Posterior cingulate gyrus (tissue), 11 donors: ENCODE data around the gene TTC17.
"Not testable (repeated sequence)": the region's sequence is repeated elsewhere in the genome, so short reads cannot be mapped to it uniquely, and the experiment has no call there.

ENCODE experiments used
- DNase-seq, 10 donors: peaks; one replicate each; pipeline versions ENCODE4 v3.0.0 to v3.0.0-alpha.2; 2020 to 2021; ENCODE audit warnings: mixed read lengths in 3 of 10
- intact Hi-C: fragments of 100-400 bp; cut with DNase I; formaldehyde crosslinking; loops from one replicate; pipeline ENCODE4 v1.15.1; 2023

TTC17 gene

GRCh38 chr11:43440486-43440885 lies 81.8 kb downstream of the TTC17 start:
- intact Hi-C loops, result no loop called here
- DNase-seq, result no peak

DNA sequence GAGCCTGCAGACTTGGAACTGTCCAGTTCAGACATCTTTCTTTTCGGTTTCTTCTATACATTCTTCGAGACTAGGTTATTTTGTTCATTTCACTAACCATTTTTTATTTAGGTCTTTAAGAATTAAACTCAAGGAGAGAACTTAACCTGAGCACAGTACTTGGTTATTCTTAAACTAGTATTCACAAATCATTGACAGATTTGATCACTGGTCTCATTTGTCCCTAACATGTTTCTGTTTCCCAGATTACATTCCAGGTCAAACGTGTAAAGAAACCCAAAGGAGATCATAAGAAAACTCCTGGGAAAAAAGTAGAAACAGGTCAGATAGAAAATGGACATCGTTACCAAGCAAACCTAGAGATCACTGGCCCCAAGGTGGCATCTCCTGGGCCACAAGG lies 85.1 kb downstream of the TTC17 start:
- intact Hi-C loops, result no loop called here
- no peak for DNase-seq

- intact Hi-C loops, result no loop called here
- no peak for DNase-seq
These were observed 88.4 kb downstream of the TTC17 start for GRCh38 chr11:43447151-43447550.

DNA sequence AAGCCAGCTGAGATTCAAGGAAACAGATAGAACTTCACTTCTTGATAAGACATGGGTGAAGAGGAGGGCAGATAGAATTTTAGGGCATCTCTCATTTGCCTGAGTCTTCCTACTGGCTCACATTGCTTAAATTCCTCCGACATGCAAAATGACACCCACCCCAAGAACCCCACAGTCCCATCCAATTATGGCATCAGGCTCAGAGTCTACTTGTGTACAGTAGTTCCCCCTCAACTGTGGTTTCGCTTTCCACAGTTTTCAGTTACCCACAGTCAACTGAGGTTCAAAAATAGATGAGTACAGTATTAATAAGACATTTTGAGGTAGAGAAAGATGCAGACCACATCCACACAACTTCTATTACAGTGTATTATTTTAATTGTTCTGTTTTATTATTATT lies 99.8 kb downstream of the TTC17 start:
- intact Hi-C loops, result no loop called here
- no peak for DNase-seq

DNA sequence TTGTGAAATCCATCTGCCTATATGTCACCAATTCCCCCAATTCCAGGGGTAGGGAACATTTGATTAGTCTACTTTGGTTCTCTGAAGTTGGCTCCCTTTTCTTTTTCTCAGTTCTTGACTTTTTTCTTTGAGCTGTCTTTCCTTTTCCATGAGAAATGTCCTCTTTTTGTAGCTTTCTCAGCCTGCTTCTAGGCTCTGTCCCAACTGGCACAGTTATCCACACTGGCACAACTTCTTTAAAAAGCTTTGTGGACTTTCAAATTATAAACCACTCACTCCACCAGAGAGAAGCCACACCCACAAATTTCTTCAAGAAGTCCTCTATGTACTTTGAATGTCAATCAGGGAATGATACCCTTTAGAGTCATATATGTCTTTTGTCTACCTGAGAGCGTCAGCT lies 100.5 kb downstream of the TTC17 start:
- intact Hi-C loops, result no loop called here
- no peak for DNase-seq

DNA sequence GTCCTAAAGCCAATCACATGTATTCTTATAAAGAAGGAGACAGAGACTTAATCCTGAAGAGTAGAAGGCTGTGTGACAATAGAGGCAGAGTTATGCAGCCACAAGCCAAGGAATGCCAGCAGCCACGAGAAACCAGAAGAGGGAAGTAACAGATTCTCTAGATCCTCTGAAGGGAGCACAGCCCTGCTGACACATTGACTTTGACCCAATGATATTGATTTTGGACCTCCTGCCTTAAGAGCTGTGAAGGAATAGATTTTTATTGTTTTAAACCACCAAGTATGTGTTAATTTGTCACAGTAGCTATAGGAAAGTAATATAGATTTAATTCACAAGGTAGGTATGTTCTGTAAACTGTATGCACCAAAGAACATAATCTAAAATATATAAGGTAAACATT lies 103.6 kb downstream of the TTC17 start:
- DNase-seq, result no peak
- intact Hi-C loops, result no loop called here

DNA sequence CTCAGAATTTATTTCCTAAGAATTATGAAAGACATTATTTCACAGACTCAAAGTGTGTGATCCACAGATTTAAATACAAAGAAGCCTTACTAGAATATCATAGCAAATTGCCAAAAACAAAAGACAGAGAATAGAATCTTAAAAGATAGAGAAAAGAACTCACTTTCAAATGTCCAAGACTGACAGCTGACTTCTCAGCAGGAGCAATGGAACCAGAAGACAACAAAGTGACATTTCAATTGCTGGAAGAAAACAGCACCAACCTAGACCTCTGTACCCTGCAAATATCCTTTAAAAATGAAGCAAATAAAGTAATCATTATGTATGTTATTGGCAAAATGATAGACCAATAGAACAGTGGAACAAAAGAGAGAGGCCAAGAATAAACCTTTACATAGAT lies 109.2 kb downstream of the TTC17 start:
- no peak for DNase-seq
- intact Hi-C loops, result no loop called here

GRCh38 chr11:43477491-43477890 lies 118.8 kb downstream of the TTC17 start:
- intact Hi-C loops, DNase-seq: not testable (repeated sequence)

DNA sequence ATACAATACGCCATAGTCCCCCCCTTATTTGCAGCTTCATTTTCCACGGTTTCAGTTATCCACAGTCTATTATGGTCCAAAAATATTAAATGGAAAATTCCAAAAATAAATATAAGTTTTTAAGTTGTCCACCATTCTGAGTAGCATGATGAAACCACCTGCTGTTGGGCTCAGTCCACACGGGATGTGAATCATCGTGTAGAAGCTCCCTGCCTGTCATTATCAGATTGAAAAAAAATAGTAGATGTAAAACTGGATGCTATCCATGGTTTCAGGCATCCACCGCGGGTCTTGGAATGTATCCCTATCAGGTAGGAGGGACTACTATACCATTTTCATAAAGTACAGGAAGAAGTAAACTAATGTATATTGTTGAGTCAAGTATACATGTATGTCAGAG lies 127.4 kb downstream of the TTC17 start:
- intact Hi-C loops, result no loop called here
- DNase-seq, result no peak

DNA sequence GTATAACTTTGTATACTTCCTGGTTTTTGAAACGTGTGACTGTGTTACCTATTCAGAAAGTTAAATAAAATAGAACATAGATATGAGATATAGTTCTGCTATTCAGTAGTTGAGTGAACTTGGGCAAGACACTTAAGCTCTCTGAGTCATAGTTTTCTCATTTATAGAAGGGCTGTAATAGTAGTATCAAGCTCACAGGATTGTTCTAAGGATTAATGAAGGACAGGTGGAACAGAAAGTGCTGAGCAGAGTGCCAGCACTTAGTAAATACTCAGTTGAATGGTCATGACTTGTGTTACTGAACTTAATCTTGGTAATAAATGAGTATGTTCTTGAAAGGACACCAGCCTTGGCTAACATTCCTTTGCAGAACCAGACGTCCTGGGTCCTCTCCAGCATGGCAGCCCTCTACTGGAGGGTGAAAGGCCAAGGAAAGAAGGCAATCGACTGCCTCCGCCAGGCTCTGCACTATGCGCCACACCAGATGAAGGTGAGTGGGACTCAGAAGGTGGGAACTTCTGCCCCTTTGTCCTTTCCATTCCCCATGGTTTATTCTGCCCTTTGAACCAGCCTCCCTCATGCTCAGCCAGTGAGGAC lies 131.2 kb downstream of the TTC17 start:
- intact Hi-C loops, result no loop called here
- peak in 1 of 10 donors; percentile 66 for DNase-seq

DNA sequence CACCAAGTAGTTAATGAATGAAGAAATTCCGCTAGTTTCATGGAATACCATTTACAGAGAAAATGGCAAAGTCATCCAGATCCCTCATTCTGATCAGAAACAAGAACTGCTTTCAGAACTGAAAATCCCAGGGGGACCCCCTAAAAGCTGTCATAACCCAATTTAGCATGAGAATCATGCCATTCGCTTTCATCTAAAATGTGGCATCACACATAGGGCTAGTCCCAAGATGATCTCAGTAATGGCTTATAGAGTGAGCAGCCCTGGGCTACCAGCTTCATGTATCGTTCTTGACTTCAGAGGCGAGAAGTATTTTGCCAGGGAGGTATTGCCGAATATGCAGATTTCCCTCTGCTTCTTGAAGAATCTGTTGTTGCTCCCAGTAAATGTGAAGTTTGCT lies 134.0 kb downstream of the TTC17 start:
- DNase-seq, result no peak
- intact Hi-C loops, result no loop called here

DNA sequence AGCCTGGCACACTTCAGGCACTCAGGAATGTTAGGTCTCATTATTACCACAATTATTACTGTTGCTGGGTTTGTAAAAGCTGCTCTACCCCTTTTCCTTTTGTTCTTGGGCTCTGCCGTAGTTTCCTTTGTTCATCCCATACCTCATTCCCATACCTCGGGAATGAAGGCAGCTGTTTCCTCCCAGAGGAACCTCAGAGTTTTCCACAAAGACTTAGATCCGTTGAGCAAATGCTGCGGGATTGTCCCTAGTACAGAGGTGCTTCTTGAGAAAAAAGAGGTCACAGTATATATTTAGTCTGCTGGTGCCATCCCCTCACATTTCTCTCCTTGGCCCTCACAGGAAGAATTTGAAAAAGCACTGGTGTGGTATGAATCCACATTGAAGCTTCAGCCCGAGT lies 134.7 kb downstream of the TTC17 start:
- intact Hi-C loops, result no loop called here
- DNase-seq, result no peak

DNA sequence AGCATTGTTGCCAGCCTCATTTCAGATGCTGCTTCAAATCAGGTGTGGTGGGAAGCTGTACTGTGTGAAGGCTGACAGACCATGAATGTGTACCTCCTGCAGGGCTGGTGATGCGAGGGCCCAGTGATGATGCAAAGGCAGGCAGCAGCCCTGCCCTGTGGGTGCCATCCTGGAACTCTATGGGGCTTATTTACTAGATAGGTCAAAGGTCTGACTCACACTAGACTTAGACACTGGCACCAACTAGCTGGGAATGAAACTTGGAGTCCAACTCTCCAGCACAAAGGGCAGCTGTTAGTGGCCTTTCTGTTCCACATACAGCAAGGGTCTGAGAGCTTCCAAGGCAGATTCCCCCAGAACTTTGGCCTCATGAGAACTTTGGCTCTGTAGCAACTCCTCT lies 138.4 kb downstream of the TTC17 start:
- intact Hi-C loops, result no loop called here
- DNase-seq, result no peak

DNA sequence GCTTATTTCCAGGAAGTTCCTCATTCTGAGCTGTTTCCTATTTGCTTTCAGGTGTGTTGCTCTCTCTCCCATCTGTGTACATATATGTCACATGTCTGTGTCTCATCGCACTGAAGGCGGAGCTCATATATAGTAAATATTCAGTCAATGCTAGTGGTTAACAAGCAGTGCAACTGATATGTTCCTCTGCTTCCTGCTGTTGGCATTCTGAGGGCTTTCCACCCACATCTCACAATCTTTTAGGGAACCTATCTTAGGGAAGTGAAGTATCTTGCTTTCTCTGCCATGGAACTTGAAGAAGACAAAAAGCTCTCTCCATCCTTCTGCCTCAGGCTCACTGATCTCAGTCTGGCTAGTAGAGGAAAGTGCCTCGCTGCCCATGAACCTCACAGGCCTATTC lies 139.8 kb downstream of the TTC17 start:
- intact Hi-C loops, result no loop called here
- no peak for DNase-seq

DNA sequence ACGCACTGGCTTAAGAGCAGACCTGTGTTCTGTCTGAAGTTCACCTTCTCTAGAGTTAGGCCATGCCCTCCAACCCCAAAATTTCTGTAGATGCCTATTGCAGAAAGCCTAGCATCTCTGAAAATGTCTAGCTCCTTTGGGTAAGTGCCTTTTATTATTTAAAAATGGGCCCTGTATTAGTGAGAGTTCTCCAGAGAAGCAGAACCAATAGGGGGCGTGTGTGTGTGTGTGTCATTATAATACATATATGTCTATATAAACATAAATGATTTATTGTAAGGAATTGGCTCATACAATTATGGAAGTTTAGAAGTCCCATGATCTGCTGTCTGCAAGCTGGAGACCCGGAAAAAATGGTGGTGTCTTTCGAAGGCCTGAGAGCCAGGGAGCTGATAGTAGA lies 144.7 kb downstream of the TTC17 start:
- intact Hi-C loops, result no loop called here
- DNase-seq, result no peak

DNA sequence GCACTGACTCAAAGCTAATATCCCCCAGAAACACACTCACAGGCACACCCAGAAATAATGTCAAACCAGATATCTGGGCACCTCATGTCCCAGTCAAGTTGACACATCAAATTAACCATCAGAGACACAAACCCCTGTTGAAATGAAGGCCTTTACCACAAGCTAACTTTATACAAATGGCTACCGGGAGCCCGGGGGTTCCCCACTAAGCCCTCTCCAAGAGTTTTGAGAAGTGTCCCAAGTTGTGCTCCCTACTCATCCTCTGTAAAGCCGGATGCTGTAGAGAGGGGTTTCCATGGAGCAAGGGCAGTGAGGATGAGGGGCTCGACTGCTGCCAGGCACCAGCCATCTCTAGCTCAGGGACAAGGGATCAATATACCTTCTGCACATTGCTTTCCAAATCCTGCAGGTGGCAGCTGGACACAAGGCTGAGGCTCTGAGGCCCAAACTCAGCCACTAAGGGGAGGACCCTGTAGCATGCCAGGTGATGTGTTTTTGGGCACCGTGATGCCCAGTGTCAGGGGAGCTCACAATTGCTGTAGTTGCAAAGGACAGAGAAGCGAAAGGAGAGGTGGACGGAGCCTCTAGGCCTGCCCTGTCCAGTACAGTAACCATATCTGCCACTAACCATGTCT lies 145.7 kb downstream of the TTC17 start:
- intact Hi-C loops, result no loop called here
- DNase-seq, result peak in 3 of 10 donors; percentile 11 to 27 (median 26)

DNA sequence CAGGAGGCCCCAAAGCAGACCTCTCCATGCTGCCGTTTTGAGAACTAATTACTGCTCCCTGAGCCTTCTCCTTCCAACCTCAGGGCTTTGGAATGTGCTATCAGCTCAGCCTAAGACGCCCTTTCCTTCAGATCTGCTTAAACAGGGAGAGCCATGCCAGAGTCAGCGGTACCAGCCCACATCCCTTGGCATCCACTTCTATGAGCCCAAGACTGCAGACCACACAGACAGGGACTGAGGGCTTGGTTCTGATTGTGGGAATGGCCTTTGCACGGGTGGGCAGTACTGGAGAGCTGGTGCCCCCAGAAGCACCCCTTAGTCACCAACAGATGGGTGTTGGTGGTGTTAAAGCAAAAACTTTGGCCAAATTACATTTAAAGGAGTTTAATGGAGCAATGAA lies 146.5 kb downstream of the TTC17 start:
- no peak for DNase-seq
- intact Hi-C loops, result no loop called here

GRCh38 chr11:43507171-43507570 lies 148.5 kb downstream of the TTC17 start:
- intact Hi-C loops, result no loop called here
- no peak for DNase-seq

- DNase-seq, result no peak
- intact Hi-C loops, result no loop called here
These were observed 149.8 kb downstream of the TTC17 start for GRCh38 chr11:43508511-43508918.

DNA sequence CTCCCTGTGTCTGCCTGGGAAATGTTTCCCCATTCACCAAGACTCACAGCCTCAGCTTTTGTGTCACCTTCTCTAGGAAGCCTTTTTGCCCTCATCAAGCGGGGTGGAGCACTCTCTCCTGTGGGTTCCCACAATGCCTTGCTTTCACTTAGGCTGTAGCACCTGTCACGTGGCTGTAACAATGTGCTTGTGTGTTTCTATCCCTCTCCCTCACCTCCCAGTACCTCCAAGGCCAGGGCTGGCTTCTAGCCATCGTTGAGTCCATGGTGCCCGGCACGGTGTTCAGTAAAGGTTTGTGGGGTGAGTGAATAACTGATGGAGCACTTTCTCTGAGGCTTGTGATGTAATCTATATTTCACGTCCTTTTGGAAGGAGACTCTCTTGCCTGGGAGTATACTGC lies 153.2 kb downstream of the TTC17 start:
- intact Hi-C loops, result no loop called here
- no peak for DNase-seq

- DNase-seq, result peak in 3 of 10 donors; percentile 12 to 85 (median 21)
- intact Hi-C loops, result no loop called here
These were observed 156.4 kb downstream of the TTC17 start for GRCh38 chr11:43515090-43515489.

GRCh38 chr11:43516316-43516850 lies 157.7 kb downstream of the TTC17 start:
- no peak for DNase-seq
- intact Hi-C loops, result no loop called here

DNA sequence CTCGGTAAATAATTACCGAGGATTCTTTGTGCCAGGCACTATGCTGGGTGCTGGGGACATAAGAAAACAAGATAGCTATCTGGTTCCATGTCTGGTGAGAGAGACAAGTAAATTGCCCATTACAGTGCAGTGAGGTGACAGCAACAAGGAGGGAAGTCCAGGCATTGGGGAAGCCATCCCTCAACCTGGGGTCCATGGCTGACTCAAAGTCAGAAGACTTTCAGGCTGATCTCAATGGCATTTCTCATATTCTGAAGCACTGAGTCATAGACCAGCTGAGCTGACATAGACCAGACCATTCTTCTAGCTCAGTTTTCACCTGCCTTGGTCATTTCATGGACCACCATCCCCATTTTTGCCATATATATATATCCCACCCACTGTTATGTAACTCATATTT lies 158.8 kb downstream of the TTC17 start:
- intact Hi-C loops, result no loop called here
- DNase-seq, result no peak
